ENCODE measurements around the gene HDHD5. TPM values are rescaled to one million over a fixed set of nuclear protein-coding genes. Genes with fewer than 3 reads are reported as not detected.

The HDHD5 gene
- total and polyA plus RNA-seq, 10 donors, result 25.4 to 47.6 (median 32.3) TPM

DNA sequence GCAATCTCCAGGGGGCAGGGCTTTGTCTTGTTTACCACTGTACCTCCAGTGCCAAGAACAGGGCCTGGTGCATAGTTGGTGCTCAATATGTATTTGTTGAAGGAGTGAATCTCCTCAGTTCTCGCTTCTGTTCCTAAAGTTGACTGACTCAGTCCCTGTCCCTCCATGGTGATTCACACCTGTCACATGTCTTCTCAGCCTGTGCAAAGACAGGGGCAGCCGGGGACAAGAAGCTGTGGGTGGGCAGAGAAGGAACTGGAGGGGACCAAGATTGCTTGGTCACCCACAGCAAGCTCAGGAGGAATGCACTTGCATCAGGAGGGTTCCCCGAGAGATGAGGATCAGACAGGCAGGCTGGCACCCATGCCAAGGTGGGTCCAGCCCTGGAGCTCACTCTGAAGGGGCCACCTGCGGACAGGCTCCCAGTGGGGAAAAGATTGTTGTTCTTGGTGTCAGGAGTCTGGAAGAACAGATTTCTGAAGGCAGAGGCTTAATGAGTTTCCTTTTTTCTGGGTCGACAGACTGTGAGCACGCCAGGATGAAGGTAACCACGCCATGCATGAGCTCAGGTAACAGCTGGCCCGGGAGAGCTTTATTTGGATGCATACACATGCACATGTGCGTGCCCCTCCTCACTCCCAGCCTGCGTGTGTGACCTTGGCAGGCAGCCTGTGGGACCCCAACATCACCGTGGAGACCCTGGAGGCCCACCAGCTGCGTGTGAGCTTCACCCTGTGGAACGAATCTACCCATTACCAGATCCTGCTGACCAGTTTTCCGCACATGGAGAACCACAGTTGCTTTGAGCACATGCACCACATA lies 57.4 kb downstream of the HDHD5 start:
- peaks cover 7 to 97% (median 81%) of the 10 kb centered on the region in 6 donors for H3K36me3 ChIP-seq
- TF ChIP-seq POLR2AphosphoS5 (IDR thresholded peaks at IDR 0.05) (peak in 1 of 3 donors; percentile 35), POLR2A (IDR thresholded peaks at IDR 0.05) (no peak)
- TF ChIP-seq, protein P1, sequence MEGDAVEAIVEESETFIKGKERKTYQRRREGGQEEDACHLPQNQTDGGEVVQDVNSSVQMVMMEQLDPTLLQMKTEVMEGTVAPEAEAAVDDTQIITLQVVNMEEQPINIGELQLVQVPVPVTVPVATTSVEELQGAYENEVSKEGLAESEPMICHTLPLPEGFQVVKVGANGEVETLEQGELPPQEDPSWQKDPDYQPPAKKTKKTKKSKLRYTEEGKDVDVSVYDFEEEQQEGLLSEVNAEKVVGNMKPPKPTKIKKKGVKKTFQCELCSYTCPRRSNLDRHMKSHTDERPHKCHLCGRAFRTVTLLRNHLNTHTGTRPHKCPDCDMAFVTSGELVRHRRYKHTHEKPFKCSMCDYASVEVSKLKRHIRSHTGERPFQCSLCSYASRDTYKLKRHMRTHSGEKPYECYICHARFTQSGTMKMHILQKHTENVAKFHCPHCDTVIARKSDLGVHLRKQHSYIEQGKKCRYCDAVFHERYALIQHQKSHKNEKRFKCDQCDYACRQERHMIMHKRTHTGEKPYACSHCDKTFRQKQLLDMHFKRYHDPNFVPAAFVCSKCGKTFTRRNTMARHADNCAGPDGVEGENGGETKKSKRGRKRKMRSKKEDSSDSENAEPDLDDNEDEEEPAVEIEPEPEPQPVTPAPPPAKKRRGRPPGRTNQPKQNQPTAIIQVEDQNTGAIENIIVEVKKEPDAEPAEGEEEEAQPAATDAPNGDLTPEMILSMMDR (IDR thresholded peaks at IDR 0.05 in 8 of 11, conservative IDR thresholded peaks at IDR 0.05 in 3 of 11), result no peak
- DNase-seq, result peak; percentile 66
- no peaks in the 10 kb centered on the region for H3K27me3 ChIP-seq (replicated peaks in 1 of 7)
- intact Hi-C loops (cut with DNase I; ENCODE audit: low total_unique reads), result no loop called here
- H3K4me3 ChIP-seq, result peak overlapping the region in 1 of 8 donors; percentile 7
- peaks cover 5 to 95% (median 56%) of the 10 kb centered on the region in 6 donors for H3K4me1 ChIP-seq
- peak overlapping the region in 5 of 8 donors; percentile 18 to 88 (median 81) for H3K27ac ChIP-seq
- no peaks in the 10 kb centered on the region for H3K9me3 ChIP-seq
- WGBS, 5 donors, result 79 to 86% (median 85%) methylated on average over 6 to 14 of the region's 14 CpGs

GRCh38 chr22:17100621-17101020 lies 58.5 kb downstream of the HDHD5 start:
- peak overlapping the region in 5 of 8 donors; percentile 15 to 88 (median 81) for H3K27ac ChIP-seq
- peaks cover 5 to 95% (median 54%) of the 10 kb centered on the region in 6 donors for H3K4me1 ChIP-seq
- intact Hi-C loops (cut with DNase I; ENCODE audit: low total_unique reads), result no loop called here
- WGBS, 5 donors, result 46 to 72% (median 60%) methylated on average over 5 to 6 of the region's 6 CpGs
- DNase-seq, result peak; percentile 80
- TF ChIP-seq POLR2A (IDR thresholded peaks at IDR 0.05), result no peak
- TF ChIP-seq POLR2AphosphoS5 (IDR thresholded peaks at IDR 0.05), result no peak
- TF ChIP-seq, protein P1 (IDR thresholded peaks at IDR 0.05 in 8 of 11, conservative IDR thresholded peaks at IDR 0.05 in 3 of 11), result no peak
- H3K27me3 ChIP-seq (replicated peaks in 1 of 7), result no peaks in the 10 kb centered on the region
- no peak overlapping the region for H3K4me3 ChIP-seq
- H3K36me3 ChIP-seq, result peaks cover 7 to 87% (median 71%) of the 10 kb centered on the region in 6 donors
- H3K9me3 ChIP-seq, result no peaks in the 10 kb centered on the region

- WGBS, 5 donors, result 17 to 33% (median 20%) methylated on average over 7 of the region's 7 CpGs
- intact Hi-C loops (cut with DNase I; ENCODE audit: low total_unique reads), result no loop called here
- Histone ChIP-seq H3K36me3 (peaks cover 7 to 74% (median 56%) of the 10 kb centered on the region in 6 donors), H3K27me3 (replicated peaks in 1 of 7) (no peaks in the 10 kb centered on the region), H3K4me3 (peak overlapping the region in 2 of 8 donors; percentile 9 to 20), H3K9me3 (no peaks in the 10 kb centered on the region), H3K27ac (peak overlapping the region in 7 of 8 donors; percentile 24 to 88 (median 76)), H3K4me1 (peaks cover 5 to 100% (median 57%) of the 10 kb centered on the region in 6 donors)
- peak; percentile 73 for DNase-seq
- TF ChIP-seq, protein P1 (IDR thresholded peaks at IDR 0.05 in 8 of 11, conservative IDR thresholded peaks at IDR 0.05 in 3 of 11), result peak in 1 of 11 experiments; percentile 16
- no peak for TF ChIP-seq POLR2A (IDR thresholded peaks at IDR 0.05)
- TF ChIP-seq POLR2AphosphoS5 (IDR thresholded peaks at IDR 0.05), result peak in 1 of 3 donors; percentile 76
These were observed 60.7 kb downstream of the HDHD5 start for GRCh38 chr22:17098379-17098819.

DNA sequence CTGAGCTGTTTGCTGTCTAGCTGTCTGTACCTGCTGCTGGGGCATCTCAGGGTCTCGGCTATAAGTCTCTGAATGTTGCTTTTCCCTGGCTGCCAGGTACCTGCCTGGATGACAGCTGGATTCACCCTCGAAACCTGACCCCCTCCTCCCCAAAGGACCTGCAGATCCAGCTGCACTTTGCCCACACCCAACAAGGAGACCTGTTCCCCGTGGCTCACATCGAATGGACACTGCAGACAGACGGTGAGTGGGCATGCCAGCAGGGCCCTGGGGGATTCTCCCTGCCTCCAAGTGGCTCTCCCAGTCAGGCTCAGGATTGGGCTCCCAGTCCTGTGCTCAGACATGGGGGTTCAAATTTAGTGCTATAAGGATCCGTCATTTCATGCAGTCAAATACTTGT lies 61.4 kb downstream of the HDHD5 start:
- Histone ChIP-seq H3K36me3 (peaks cover 7 to 73% (median 49%) of the 10 kb centered on the region in 6 donors), H3K4me1 (peaks cover 5 to 100% (median 54%) of the 10 kb centered on the region in 6 donors), H3K27me3 (replicated peaks in 1 of 7) (no peaks in the 10 kb centered on the region), H3K9me3 (no peaks in the 10 kb centered on the region), H3K4me3 (peak overlapping the region in 1 of 8 donors; percentile 20), H3K27ac (peak overlapping the region in 7 of 8 donors; percentile 24 to 88 (median 76))
- peak; percentile 69 for DNase-seq
- intact Hi-C loops (cut with DNase I; ENCODE audit: low total_unique reads), result no loop called here
- no peak for TF ChIP-seq POLR2A (IDR thresholded peaks at IDR 0.05)
- TF ChIP-seq, protein P1 (IDR thresholded peaks at IDR 0.05 in 8 of 11, conservative IDR thresholded peaks at IDR 0.05 in 3 of 11), result no peak
- TF ChIP-seq POLR2AphosphoS5 (IDR thresholded peaks at IDR 0.05), result peak in 1 of 3 donors; percentile 20
- 84 to 92% (median 89%) methylated on average over 5 to 6 of the region's 6 CpGs for whole genome bisulfite sequencing, 5 donors
